HCT116 (cell line): Measurements from ENCODE around the gene MRS2. TPM values are rescaled to one million over a fixed set of nuclear protein-coding genes. Genes with fewer than 3 reads are reported as not detected.

Experiments used
- ATAC-seq: fragments of 200-7000 bp; cut with Tn5 transposase; 2 replicates; pipeline ENCODE4 v1.9.1; 2020; ENCODE audit warnings: mild to moderate bottlenecking, moderate library complexity
- BruUV-seq: library from RNA; stranded (reverse); fragments of 400-500 nt; replicated peaks from 2 replicates; lab custom pipeline; 2021; lab: Mats Ljungman, UMichigan
- CTCF ChIA-PET: fragments of 300-600 bp; sonication (Branson Sonifier 250); formaldehyde crosslinking; loops from one replicate; lab custom pipeline; 2021; ENCODE audit warnings: antibody characterized with exemption; lab: Charles Lee
- POLR2A ChIA-PET: fragments of 300-600, 350-600 bp; sonication (Branson Sonifier 250); formaldehyde crosslinking; loops from one replicate; lab custom pipeline; 2021; ENCODE audit warnings: antibody characterized with exemption; lab: Charles Lee
- RAD21 ChIA-PET, 2 experiments: fragments of 300-600 bp; sonication (Branson Sonifier 250); formaldehyde crosslinking; loops; one replicate each; lab custom pipeline; 2023; ENCODE audit warnings: low total read pairs in 2 of 2; ENCODE audit not compliant: uncharacterized antibody in 2 of 2, unreplicated experiment in 2 of 2, low non-redundant PET in 1 of 2; lab: Charles Lee
- DNase-seq: peaks from one replicate; pipeline ENCODE4 v3.0.0-alpha.2; 2010; ENCODE audit warnings: low read depth, low spot score
- H2AFZ ChIP-seq: fragments of 200-600 bp; shearing (Covaris generic), sonication (generic); 2 replicates; pipeline ENCODE4 v1.6.1; 2017; ENCODE audit warnings: low read depth, mixed run types, mixed read lengths, antibody characterized with exemption, low read length; ENCODE audit not compliant: poor library complexity, severe bottlenecking
- H3K27ac ChIP-seq: 2 replicates; pipeline ENCODE4 v1.5.1; 2012; ENCODE audit warnings: low read depth, low read length
- H3K27me3 ChIP-seq: fragments of 200-600 bp; sonication (generic); 2 replicates; pipeline ENCODE4 v1.6.1; 2016; ENCODE audit warnings: mixed run types, low read length, mixed read lengths; ENCODE audit not compliant: insufficient read depth
- H3K36me3 ChIP-seq, 2 experiments: fragments of 200-500 bp in 1 of 2; fragments of 200-600 bp in 1 of 2; sonication (Bioruptor generic) in 1 of 2; sonication (generic) in 1 of 2; 2 replicates each; pipeline versions ENCODE4 v1.5.1 to v1.6.1; 2014 to 2016; ENCODE audit warnings: low read length in 2 of 2, inconsistent platforms in 1 of 2, mixed read lengths in 1 of 2, mixed run types in 1 of 2; ENCODE audit not compliant: insufficient read depth in 2 of 2, control insufficient read depth in 1 of 2
- H3K4me1 ChIP-seq, 2 experiments: fragments of 200-600 bp in 1 of 2; sonication (generic) in 1 of 2; 2 replicates each; pipeline versions ENCODE4 v1.5.1 to v1.6.1; 2012 to 2017; ENCODE audit warnings: low read length in 2 of 2, inconsistent platforms in 1 of 2, mild to moderate bottlenecking in 1 of 2, mixed read lengths in 1 of 2, mixed run types in 1 of 2, moderate library complexity in 1 of 2; ENCODE audit not compliant: insufficient read depth in 2 of 2, control insufficient read depth in 1 of 2
- H3K4me2 ChIP-seq: fragments of 200-600 bp; sonication (generic); 2 replicates; pipeline ENCODE4 v1.6.1; 2017; ENCODE audit warnings: mixed run types, low read length, mixed read lengths
- H3K4me3 ChIP-seq, 2 experiments: fragments of 200-600 bp in 1 of 2; sonication (generic) in 1 of 2; replicated peaks in 1 of 2; 2 replicates each; pipeline ENCODE4 v1.5.1; 2011 to 2016; ENCODE audit warnings: low read length in 2 of 2, control low read depth in 1 of 2, low read depth in 1 of 2, mild to moderate bottlenecking in 1 of 2, mixed read lengths in 1 of 2, mixed run types in 1 of 2
- H3K79me2 ChIP-seq: fragments of 200-600 bp; sonication (generic); 2 replicates; pipeline ENCODE4 v1.6.1; 2017; ENCODE audit warnings: mild to moderate bottlenecking, mixed run types, low read length, moderate library complexity, mixed read lengths; ENCODE audit not compliant: insufficient read depth
- H3K9ac ChIP-seq: fragments of 200-600 bp; sonication (generic); 2 replicates; pipeline ENCODE4 v1.6.1; 2016; ENCODE audit warnings: low read length, mixed read lengths
- H3K9me2 ChIP-seq: fragments of 200-600 bp; sonication (generic), shearing (Covaris generic); 2 replicates; pipeline ENCODE4 v1.6.1; 2017; ENCODE audit warnings: mixed run types, mild to moderate bottlenecking, moderate library complexity; ENCODE audit not compliant: insufficient read depth
- H3K9me3 ChIP-seq, 2 experiments: fragments of 200-500 bp in 1 of 2; fragments of 200-600 bp in 1 of 2; sonication (Bioruptor generic) in 1 of 2; sonication (generic) in 1 of 2; 2 replicates each; pipeline ENCODE4 v1.6.1; 2014 to 2017; ENCODE audit warnings: low read length in 2 of 2, mixed read lengths in 2 of 2, inconsistent platforms in 1 of 2, low read depth in 1 of 2, mild to moderate bottlenecking in 1 of 2, mixed run types in 1 of 2, moderate library complexity in 1 of 2; ENCODE audit not compliant: control insufficient read depth in 1 of 2, insufficient read depth in 1 of 2
- H4K20me1 ChIP-seq: fragments of 200-600 bp; sonication (generic), shearing (Covaris generic); 2 replicates; pipeline ENCODE4 v1.6.1; 2017; ENCODE audit warnings: mixed run types, mild to moderate bottlenecking, moderate library complexity; ENCODE audit not compliant: insufficient read depth
- CEBPB ChIP-seq: IDR thresholded peaks from 2 replicates; pipeline ENCODE4 v1.6.1; 2012; ENCODE audit warnings: low read depth
- ELF1 ChIP-seq: IDR thresholded peaks from 2 replicates; pipeline ENCODE4 v1.6.1; 2012; ENCODE audit warnings: low read depth, borderline replicate concordance
- ZNF274 ChIP-seq: fragments of 200-500 bp; sonication (Bioruptor generic); IDR thresholded peaks from 2 replicates; pipeline ENCODE4 v1.6.1; 2014; ENCODE audit warnings: mild to moderate bottlenecking, low read depth, low read length, inconsistent platforms
- intact Hi-C: fragments of 100-400 bp; cut with micrococcal nuclease; formaldehyde crosslinking; loops from 2 replicates; pipeline ENCODE4 v1.10.0; 2022
- total RNA-seq: library from RNA; stranded (reverse); gene quantifications from one replicate; pipeline ENCODE4 v1.2.1, GENCODE V29; 2021; ENCODE audit not compliant: unreplicated experiment
- TF ChIP-seq, protein P1 (sequence below): IDR thresholded peaks from 2 replicates; pipeline ENCODE4 v1.6.1; 2012
- TF ChIP-seq, protein P2 (sequence below): IDR thresholded peaks from 2 replicates; pipeline ENCODE4 v1.6.1; 2012; ENCODE audit warnings: low read depth

The MRS2 gene
- total RNA-seq, 1 experiment from 2014 or later: 39.9 TPM

DNA sequence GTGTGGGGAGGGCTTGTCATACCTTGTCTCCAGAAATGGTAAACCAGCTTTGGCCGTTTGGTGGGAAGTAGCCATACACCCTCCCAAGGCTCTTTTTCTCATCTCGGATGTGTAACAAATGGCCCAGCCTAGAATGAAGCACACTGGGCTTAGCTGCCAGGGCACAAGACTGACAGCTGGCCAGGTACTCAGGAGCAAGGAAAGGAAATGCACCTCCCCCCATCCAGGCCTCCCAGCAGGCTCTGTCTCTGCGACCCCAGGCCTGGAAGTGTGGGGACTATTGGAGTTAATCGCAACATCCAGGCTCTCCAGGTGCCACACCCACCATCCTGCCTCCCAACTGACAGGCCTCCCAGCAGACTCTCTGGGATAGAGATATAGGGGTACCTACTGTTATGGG lies 43.0 kb downstream of the MRS2 start:
- ChIA-PET RAD21 (no interaction called here), CTCF (no interaction called here), POLR2A (no interaction called here)
- Histone ChIP-seq H3K9me3 (no peaks in the 10 kb centered on the region), H3K9me2 (no peaks in the 10 kb centered on the region), H3K4me1 (no peaks in the 10 kb centered on the region), H2AFZ (no peak overlapping the region), H3K36me3 (no peaks in the 10 kb centered on the region), H4K20me1 (no peaks in the 10 kb centered on the region), H3K79me2 (no peaks in the 10 kb centered on the region), H3K4me2 (no peak overlapping the region), H3K27me3 (no peaks in the 10 kb centered on the region), H3K9ac (no peak overlapping the region), H3K27ac (no peak overlapping the region), H3K4me3 (no peak overlapping the region)
- intact Hi-C loops: no loop called here
- TF ChIP-seq ZNF274: no peak
- no peak for TF ChIP-seq CEBPB
- DNase-seq (no peak), ATAC-seq (no peak)
- no TSS peak for BruUV-seq

DNA sequence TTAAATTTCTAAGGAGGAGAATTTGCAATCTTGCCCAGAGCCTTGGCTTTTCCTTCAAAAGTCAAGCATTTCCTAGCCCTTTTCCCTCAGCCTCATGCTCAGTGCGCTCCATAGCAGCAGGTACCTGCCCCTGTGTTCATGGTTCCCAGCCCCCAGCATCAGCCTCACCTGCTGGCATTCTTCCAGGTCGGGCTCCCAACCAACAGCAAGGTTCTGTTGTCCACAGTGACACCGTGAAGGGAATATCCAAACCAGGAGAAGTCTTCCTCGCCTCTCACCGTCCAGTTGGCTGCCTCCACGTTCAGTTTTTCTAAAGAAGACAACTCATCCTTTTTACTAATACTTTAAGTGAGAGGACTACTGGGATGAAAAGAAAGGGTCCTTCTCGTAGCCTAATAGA lies 43.9 kb downstream of the MRS2 start:
- H3K9me3 ChIP-seq: no peaks in the 10 kb centered on the region
- no peak overlapping the region for H2AFZ ChIP-seq
- no peak overlapping the region for H3K4me3 ChIP-seq
- H3K79me2 ChIP-seq: no peaks in the 10 kb centered on the region
- H3K9ac ChIP-seq: no peak overlapping the region
- H3K4me1 ChIP-seq: no peaks in the 10 kb centered on the region
- ATAC-seq (no peak), DNase-seq (no peak)
- TF ChIP-seq, protein P1, sequence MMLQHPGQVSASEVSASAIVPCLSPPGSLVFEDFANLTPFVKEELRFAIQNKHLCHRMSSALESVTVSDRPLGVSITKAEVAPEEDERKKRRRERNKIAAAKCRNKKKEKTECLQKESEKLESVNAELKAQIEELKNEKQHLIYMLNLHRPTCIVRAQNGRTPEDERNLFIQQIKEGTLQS: no peak
- H3K27me3 ChIP-seq: no peaks in the 10 kb centered on the region
- H3K27ac ChIP-seq: no peak overlapping the region
- intact Hi-C loops: no loop called here
- no peaks in the 10 kb centered on the region for H3K36me3 ChIP-seq
- H3K4me2 ChIP-seq: no peak overlapping the region
- ChIA-PET CTCF (no interaction called here), RAD21 (no interaction called here), POLR2A (no interaction called here)
- no TSS peak for BruUV-seq
- H3K9me2 ChIP-seq: no peaks in the 10 kb centered on the region
- H4K20me1 ChIP-seq: no peaks in the 10 kb centered on the region

DNA sequence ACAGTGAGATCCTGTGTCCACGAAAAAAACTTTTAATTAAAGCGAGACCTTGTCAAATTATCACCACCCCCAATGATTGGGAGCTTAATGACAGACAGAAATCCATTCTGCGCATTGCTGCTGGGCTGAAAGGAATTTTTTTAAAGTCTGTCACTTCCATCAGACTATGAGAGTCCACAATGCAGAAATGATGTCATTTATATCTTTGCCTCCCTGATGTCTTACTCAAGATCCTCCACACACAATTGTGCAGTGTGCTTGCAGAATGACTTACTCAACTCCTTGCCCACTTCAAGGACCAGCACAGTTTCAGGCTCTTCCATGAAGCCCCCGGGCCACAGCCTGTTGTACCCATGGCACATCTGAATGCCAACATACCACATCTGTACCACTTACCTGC lies 45.7 kb downstream of the MRS2 start:
- no peaks in the 10 kb centered on the region for H3K4me1 ChIP-seq
- intact Hi-C loops: no loop called here

More for the DNA sequence above, 45.7 kb downstream of the MRS2 start:
- no peak for TF ChIP-seq ELF1
- TF ChIP-seq, protein P2, sequence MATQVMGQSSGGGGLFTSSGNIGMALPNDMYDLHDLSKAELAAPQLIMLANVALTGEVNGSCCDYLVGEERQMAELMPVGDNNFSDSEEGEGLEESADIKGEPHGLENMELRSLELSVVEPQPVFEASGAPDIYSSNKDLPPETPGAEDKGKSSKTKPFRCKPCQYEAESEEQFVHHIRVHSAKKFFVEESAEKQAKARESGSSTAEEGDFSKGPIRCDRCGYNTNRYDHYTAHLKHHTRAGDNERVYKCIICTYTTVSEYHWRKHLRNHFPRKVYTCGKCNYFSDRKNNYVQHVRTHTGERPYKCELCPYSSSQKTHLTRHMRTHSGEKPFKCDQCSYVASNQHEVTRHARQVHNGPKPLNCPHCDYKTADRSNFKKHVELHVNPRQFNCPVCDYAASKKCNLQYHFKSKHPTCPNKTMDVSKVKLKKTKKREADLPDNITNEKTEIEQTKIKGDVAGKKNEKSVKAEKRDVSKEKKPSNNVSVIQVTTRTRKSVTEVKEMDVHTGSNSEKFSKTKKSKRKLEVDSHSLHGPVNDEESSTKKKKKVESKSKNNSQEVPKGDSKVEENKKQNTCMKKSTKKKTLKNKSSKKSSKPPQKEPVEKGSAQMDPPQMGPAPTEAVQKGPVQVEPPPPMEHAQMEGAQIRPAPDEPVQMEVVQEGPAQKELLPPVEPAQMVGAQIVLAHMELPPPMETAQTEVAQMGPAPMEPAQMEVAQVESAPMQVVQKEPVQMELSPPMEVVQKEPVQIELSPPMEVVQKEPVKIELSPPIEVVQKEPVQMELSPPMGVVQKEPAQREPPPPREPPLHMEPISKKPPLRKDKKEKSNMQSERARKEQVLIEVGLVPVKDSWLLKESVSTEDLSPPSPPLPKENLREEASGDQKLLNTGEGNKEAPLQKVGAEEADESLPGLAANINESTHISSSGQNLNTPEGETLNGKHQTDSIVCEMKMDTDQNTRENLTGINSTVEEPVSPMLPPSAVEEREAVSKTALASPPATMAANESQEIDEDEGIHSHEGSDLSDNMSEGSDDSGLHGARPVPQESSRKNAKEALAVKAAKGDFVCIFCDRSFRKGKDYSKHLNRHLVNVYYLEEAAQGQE: no peak
- TF ChIP-seq, all 23 proteins: peak for 0
- H3K27ac ChIP-seq: no peak overlapping the region
- H2AFZ ChIP-seq: no peak overlapping the region
- no peak overlapping the region for H3K4me3 ChIP-seq
- no peaks in the 10 kb centered on the region for H3K9me3 ChIP-seq
- BruUV-seq: no TSS peak
- H3K36me3 ChIP-seq: no peaks in the 10 kb centered on the region
- H3K79me2 ChIP-seq: no peaks in the 10 kb centered on the region
- no peak overlapping the region for H3K9ac ChIP-seq
- DNase-seq (no peak), ATAC-seq (no peak)
- POLR2A ChIA-PET: no interaction called here
- CTCF ChIA-PET: no interaction called here
- no peaks in the 10 kb centered on the region for H4K20me1 ChIP-seq
- H3K27me3 ChIP-seq: no peaks in the 10 kb centered on the region
- no peak overlapping the region for H3K4me2 ChIP-seq
- RAD21 ChIA-PET: no interaction called here
- no peaks in the 10 kb centered on the region for H3K9me2 ChIP-seq
